Osteoblast (primary cell): ENCODE results near the gene RHOJ. TPM values are rescaled to one million over a fixed set of nuclear protein-coding genes. Genes with fewer than 3 reads are reported as not detected.

Experiments
- DNase-seq: peaks from one replicate; pipeline ENCODE4 v3.0.0; 2011; ENCODE audit warnings: low spot score, mixed read lengths; ENCODE audit not compliant: insufficient read length; ENCODE audit errors: missing footprints
- H2AFZ ChIP-seq: 2 replicates; pipeline ENCODE4 v1.6.0; 2011; ENCODE audit warnings: mild to moderate bottlenecking, low read length
- H3K27ac ChIP-seq: 2 replicates; pipeline ENCODE4 v1.5.1; 2011; ENCODE audit warnings: mild to moderate bottlenecking, low read depth, low read length, moderate library complexity
- H3K27me3 ChIP-seq: 2 replicates; pipeline ENCODE4 v1.6.0; 2012; ENCODE audit warnings: mild to moderate bottlenecking, control low read depth, inconsistent platforms, low read length, moderate library complexity; ENCODE audit not compliant: insufficient read depth
- H3K36me3 ChIP-seq: 2 replicates; pipeline ENCODE4 v1.5.1; 2011; ENCODE audit warnings: mild to moderate bottlenecking, low read length, control low read depth, moderate library complexity; ENCODE audit not compliant: insufficient read depth
- H3K4me1 ChIP-seq: 2 replicates; pipeline ENCODE4 v1.5.1; 2011; ENCODE audit warnings: mild to moderate bottlenecking, low read length, control low read depth, moderate library complexity; ENCODE audit not compliant: insufficient read depth
- H3K4me2 ChIP-seq: 2 replicates; pipeline ENCODE4 v1.6.0; 2011; ENCODE audit warnings: mild to moderate bottlenecking, low read length; ENCODE audit not compliant: insufficient read depth
- H3K4me3 ChIP-seq: fragments of 200-600 bp; sonication (generic); 3 replicates; pipeline ENCODE4 v1.5.1; 2012; ENCODE audit warnings: mild to moderate bottlenecking, low read length, inconsistent platforms; ENCODE audit not compliant: insufficient read depth
- H3K79me2 ChIP-seq: 2 replicates; pipeline ENCODE4 v1.6.0; 2012; ENCODE audit warnings: mild to moderate bottlenecking, low read length, control low read depth, inconsistent platforms; ENCODE audit not compliant: insufficient read depth
- H3K9me3 ChIP-seq: 2 replicates; pipeline ENCODE4 v1.5.1; 2011; ENCODE audit warnings: low read depth, low read length, control low read depth
- H4K20me1 ChIP-seq: 2 replicates; pipeline ENCODE4 v1.6.0; 2012; ENCODE audit warnings: mild to moderate bottlenecking, low read length, control low read depth; ENCODE audit not compliant: insufficient read depth
- total RNA-seq: library from RNA; depleted of rRNA; stranded (reverse); fragments of >200 nt; gene quantifications from 2 replicates; pipeline ENCODE4 v1.2.3, GENCODE V29; 2012
- TF ChIP-seq, protein P1 (sequence below): IDR thresholded peaks from 2 replicates; pipeline ENCODE4 v1.5.1; 2011; ENCODE audit warnings: mild to moderate bottlenecking, low read depth, low read length, moderate library complexity; ENCODE audit errors: extremely low read depth

The RHOJ gene
- total RNA-seq, 1 donor = 4.3 TPM

DNA sequence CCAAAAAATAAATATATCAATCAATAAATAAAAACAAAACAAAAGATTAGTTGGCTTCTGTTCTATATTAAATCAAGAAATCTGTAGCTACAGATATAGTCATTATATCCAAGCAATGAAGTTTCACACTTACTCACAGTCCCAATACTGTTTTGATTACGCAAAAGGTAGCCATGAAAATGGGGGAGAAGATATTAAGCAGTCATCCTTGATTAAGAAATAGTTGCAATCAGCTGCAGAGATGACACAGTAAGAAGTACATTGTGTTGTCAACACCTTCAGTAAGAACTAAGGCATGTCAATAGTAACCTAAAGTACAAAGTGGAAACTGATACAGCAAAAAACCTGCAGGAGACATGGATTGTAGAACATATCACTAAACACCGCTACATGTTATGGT lies 11.0 kb upstream of the RHOJ start:
- no peak for DNase-seq

DNA sequence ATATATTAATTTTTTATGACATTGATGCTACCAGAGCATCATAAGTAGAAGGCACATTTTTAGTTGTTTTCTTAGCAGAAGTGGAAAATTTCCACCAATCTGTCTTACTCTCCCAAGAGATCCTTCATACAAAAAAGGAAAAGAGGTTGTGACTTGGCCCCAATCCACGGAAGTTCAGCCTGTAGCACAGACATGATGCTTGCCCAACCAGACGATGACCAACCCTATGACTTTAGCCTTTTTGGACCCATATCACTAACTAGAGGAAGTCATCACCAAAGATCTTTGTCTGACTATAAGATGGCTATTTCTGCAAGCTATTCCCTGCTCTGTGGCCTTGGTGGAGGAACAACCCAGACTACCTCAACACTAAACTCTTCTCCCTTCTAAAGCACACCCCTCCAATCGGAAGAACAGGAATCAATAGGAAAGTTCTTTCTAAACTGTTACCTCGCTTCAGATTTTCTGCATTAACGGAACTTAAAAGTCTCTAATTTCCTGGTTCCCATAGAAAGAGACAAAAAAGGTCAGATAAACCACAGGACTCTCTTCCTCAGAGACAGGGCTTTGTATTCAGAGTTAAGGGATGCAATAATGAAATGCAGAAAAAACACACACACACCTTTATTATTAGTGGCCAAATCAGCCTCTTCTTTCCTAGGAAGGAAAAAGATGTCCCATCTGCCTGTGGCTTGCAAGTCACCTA lies 4.1 kb upstream of the RHOJ start:
- TF ChIP-seq, protein P1, sequence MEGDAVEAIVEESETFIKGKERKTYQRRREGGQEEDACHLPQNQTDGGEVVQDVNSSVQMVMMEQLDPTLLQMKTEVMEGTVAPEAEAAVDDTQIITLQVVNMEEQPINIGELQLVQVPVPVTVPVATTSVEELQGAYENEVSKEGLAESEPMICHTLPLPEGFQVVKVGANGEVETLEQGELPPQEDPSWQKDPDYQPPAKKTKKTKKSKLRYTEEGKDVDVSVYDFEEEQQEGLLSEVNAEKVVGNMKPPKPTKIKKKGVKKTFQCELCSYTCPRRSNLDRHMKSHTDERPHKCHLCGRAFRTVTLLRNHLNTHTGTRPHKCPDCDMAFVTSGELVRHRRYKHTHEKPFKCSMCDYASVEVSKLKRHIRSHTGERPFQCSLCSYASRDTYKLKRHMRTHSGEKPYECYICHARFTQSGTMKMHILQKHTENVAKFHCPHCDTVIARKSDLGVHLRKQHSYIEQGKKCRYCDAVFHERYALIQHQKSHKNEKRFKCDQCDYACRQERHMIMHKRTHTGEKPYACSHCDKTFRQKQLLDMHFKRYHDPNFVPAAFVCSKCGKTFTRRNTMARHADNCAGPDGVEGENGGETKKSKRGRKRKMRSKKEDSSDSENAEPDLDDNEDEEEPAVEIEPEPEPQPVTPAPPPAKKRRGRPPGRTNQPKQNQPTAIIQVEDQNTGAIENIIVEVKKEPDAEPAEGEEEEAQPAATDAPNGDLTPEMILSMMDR = no peak

More for the DNA sequence above, 11.0 kb upstream of the RHOJ start:
- H3K79me2 ChIP-seq = no peaks in the 10 kb centered on the region
- no peaks in the 10 kb centered on the region for H3K4me1 ChIP-seq
- H3K9me3 ChIP-seq = no peaks in the 10 kb centered on the region
- H3K36me3 ChIP-seq = no peaks in the 10 kb centered on the region
- no peak overlapping the region for H3K4me2 ChIP-seq
- no peaks in the 10 kb centered on the region for H3K27me3 ChIP-seq
- H3K27ac ChIP-seq = no peak overlapping the region
- TF ChIP-seq, protein P1 = no peak
- no peak overlapping the region for H3K4me3 ChIP-seq
- no peak overlapping the region for H2AFZ ChIP-seq
- H4K20me1 ChIP-seq = no peaks in the 10 kb centered on the region

DNA sequence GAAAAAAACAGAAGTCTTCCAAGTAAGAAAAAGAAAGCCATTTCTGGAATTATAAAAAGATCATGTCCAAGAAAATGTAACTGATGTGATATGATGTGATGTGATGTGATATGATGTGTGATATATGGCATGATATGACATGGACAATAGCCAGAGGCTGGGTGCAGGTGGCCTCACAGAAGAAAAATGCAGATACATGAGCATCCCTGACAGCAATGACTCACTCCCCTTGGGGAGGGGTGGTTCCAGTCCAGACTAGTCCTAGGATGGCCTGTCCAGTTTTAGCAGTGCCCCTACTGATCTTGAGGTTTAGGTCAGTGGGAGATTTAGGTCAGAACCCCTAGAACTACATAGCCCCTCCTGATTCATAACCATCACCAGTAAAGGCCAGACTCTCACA lies 3.5 kb upstream of the RHOJ start:
- no peaks in the 10 kb centered on the region for H3K9me3 ChIP-seq
- H2AFZ ChIP-seq = no peak overlapping the region
- no peak overlapping the region for H3K4me3 ChIP-seq
- H3K27ac ChIP-seq = no peak overlapping the region
- TF ChIP-seq, protein P1 = no peak
- DNase-seq = no peak
- no peaks in the 10 kb centered on the region for H3K79me2 ChIP-seq
- H3K27me3 ChIP-seq = no peaks in the 10 kb centered on the region
- H3K4me1 ChIP-seq = peaks cover 16% of the 10 kb centered on the region
- H3K36me3 ChIP-seq = no peaks in the 10 kb centered on the region
- H3K4me2 ChIP-seq = no peak overlapping the region
- H4K20me1 ChIP-seq = no peaks in the 10 kb centered on the region

More for the DNA sequence above, 4.1 kb upstream of the RHOJ start:
- Histone ChIP-seq H3K4me3 (no peak overlapping the region), H3K27ac (no peak overlapping the region), H3K9me3 (no peaks in the 10 kb centered on the region), H3K36me3 (no peaks in the 10 kb centered on the region), H3K4me1 (peaks cover 16% of the 10 kb centered on the region), H3K4me2 (no peak overlapping the region), H4K20me1 (no peaks in the 10 kb centered on the region), H2AFZ (no peak overlapping the region), H3K27me3 (no peaks in the 10 kb centered on the region), H3K79me2 (no peaks in the 10 kb centered on the region)
- DNase-seq = no peak

DNA sequence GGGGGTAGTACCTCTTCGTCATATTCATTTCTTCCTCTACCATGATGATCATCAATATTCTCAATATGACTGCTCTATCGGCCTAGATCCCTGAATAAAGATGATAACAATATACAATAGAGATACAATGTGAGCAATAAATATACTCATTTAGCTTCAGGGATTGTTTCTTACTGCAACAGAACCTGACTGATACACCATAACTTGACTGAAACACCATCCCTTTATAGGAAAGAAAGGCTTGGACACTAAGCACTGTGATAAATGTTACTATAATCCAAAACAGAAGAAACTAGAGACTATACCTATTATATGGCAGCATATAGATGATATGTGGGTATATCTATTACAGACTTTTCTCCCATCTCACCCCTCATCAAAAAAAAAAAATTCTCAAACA lies 1.2 kb upstream of the RHOJ start:
- Histone ChIP-seq H3K27me3 (no peaks in the 10 kb centered on the region), H3K79me2 (no peaks in the 10 kb centered on the region), H3K27ac (no peak overlapping the region), H2AFZ (no peak overlapping the region), H3K9me3 (no peaks in the 10 kb centered on the region), H3K4me1 (peaks cover 16% of the 10 kb centered on the region), H4K20me1 (no peaks in the 10 kb centered on the region), H3K4me2 (peak overlapping the region; percentile 96), H3K36me3 (no peaks in the 10 kb centered on the region), H3K4me3 (no peak overlapping the region)
- TF ChIP-seq, protein P1 = no peak
- DNase-seq = no peak
